Loucy (cell line): ENCODE measurements around the gene OR4D6.

ENCODE experiments used
- H2AFZ ChIP-seq: fragments of 200-600 bp; sonication (generic); 2 replicates; pipeline ENCODE4 v1.6.0; 2016; ENCODE audit warnings: antibody characterized with exemption, mild to moderate bottlenecking, low read length, moderate library complexity
- H3F3A ChIP-seq: fragments of 200-600 bp; 2 replicates; pipeline ENCODE4 v1.6.0; 2016; ENCODE audit warnings: antibody characterized with exemption, low read depth, mild to moderate bottlenecking
- H3K27me3 ChIP-seq: fragments of 200-600 bp; sonication (generic); 2 replicates; pipeline ENCODE4 v1.6.1; 2014; ENCODE audit warnings: low read length, mild to moderate bottlenecking; ENCODE audit not compliant: insufficient read depth, poor library complexity, severe bottlenecking
- H3K36me3 ChIP-seq: fragments of 200-600 bp; sonication (generic); 2 replicates; pipeline ENCODE4 v1.6.1; 2016; ENCODE audit warnings: low read length; ENCODE audit not compliant: insufficient read depth
- H3K4me1 ChIP-seq: fragments of 200-600 bp; sonication (generic); 2 replicates; pipeline ENCODE4 v1.5.1; 2014; ENCODE audit warnings: low read length, mild to moderate bottlenecking; ENCODE audit not compliant: insufficient read depth, poor library complexity, severe bottlenecking
- H3K4me2 ChIP-seq: fragments of 200-600 bp; sonication (generic); 2 replicates; pipeline ENCODE4 v1.6.0; 2014; ENCODE audit warnings: antibody characterized with exemption, low read length, low read depth, mild to moderate bottlenecking; ENCODE audit not compliant: poor library complexity, severe bottlenecking
- H3K4me3 ChIP-seq: fragments of 200-600 bp; sonication (generic); 2 replicates; pipeline ENCODE4 v1.5.1; 2014; ENCODE audit warnings: low read length, mild to moderate bottlenecking, mixed read lengths; ENCODE audit not compliant: poor library complexity, severe bottlenecking
- H3K79me2 ChIP-seq: fragments of 200-600 bp; sonication (generic); 2 replicates; pipeline ENCODE4 v1.6.1; 2014; ENCODE audit warnings: low read length; ENCODE audit not compliant: insufficient read depth
- H3K9ac ChIP-seq: fragments of 200-600 bp; sonication (generic); 2 replicates; pipeline ENCODE4 v1.6.0; 2014; ENCODE audit warnings: mild to moderate bottlenecking, low read depth, low read length, moderate library complexity; ENCODE audit not compliant: poor library complexity, severe bottlenecking
- H3K9me2 ChIP-seq: fragments of 200-600 bp; sonication (generic); replicated peaks from 2 replicates; pipeline ENCODE4 v1.6.1; 2016; ENCODE audit warnings: low read depth, low read length, mixed read lengths
- H3K9me3 ChIP-seq: fragments of 200-600 bp; sonication (generic); 2 replicates; pipeline ENCODE4 v1.6.1; 2014; ENCODE audit warnings: mild to moderate bottlenecking, antibody characterized with exemption, low read length, low read depth; ENCODE audit not compliant: insufficient read depth
- H4K20me1 ChIP-seq: fragments of 200-600 bp; sonication (generic); 2 replicates; pipeline ENCODE4 v1.6.0; 2014; ENCODE audit warnings: antibody characterized with exemption, low read length, mild to moderate bottlenecking; ENCODE audit not compliant: insufficient read depth, poor library complexity, severe bottlenecking
- CTCF ChIP-seq: fragments of 200-600 bp; sonication (generic); conservative IDR thresholded peaks from 2 replicates; pipeline ENCODE4 v1.5.1; 2014; ENCODE audit warnings: mild to moderate bottlenecking, antibody characterized with exemption, low read length
- EZH2phosphoT487 ChIP-seq: fragments of 200-600 bp; IDR thresholded peaks from 2 replicates; pipeline ENCODE4 v1.6.1; 2018; ENCODE audit warnings: antibody characterized with exemption, mild to moderate bottlenecking, moderate library complexity, borderline replicate concordance

The OR4D6 gene

GRCh38 chr11:59463190-59463641, 6.5 kb downstream of the OR4D6 start:
- no peak overlapping the region for H3K4me2 ChIP-seq
- H3K4me1 ChIP-seq, result no peaks in the 10 kb centered on the region
- H3K4me3 ChIP-seq, result no peak overlapping the region
- no peaks in the 10 kb centered on the region for H3F3A ChIP-seq
- TF ChIP-seq EZH2phosphoT487 (no peak), CTCF (no peak)
- H3K36me3 ChIP-seq, result no peaks in the 10 kb centered on the region
- no peaks in the 10 kb centered on the region for H4K20me1 ChIP-seq
- H3K9me2 ChIP-seq, result no peaks in the 10 kb centered on the region
- no peaks in the 10 kb centered on the region for H3K79me2 ChIP-seq
- H3K9ac ChIP-seq, result no peak overlapping the region
- H3K27me3 ChIP-seq, result no peaks in the 10 kb centered on the region
- no peak overlapping the region for H2AFZ ChIP-seq
- H3K9me3 ChIP-seq, result no peaks in the 10 kb centered on the region

- Histone ChIP-seq H3K79me2 (no peaks in the 10 kb centered on the region), H3K4me3 (no peak within 1 kb of the TSS), H3K9me2 (no peaks in the 10 kb centered on the region), H3K4me2 (no peak within 1 kb of the TSS), H3K4me1 (peaks cover 5% of the 10 kb centered on the region), H3K36me3 (no peaks in the 10 kb centered on the region), H3K27me3 (no peaks in the 10 kb centered on the region), H3F3A (no peaks in the 10 kb centered on the region), H3K9ac (no peak within 1 kb of the TSS), H3K9me3 (no peaks in the 10 kb centered on the region), H2AFZ (no peak within 1 kb of the TSS), H4K20me1 (no peaks in the 10 kb centered on the region)
- TF ChIP-seq EZH2phosphoT487, result no peak
- no peak for TF ChIP-seq CTCF
Observed at GRCh38 chr11:59473015-59473414, 16.3 kb downstream of the OR4D6 start, which contains the start of gene OR4D10. TSS of gene OR4D10 (plus strand) at chr11:59473315. CDS start at chr11:59477430, 4,115 bp downstream.

GRCh38 chr11:59475176-59475575, 18.4 kb downstream of the OR4D6 start:
- TF ChIP-seq EZH2phosphoT487, result no peak
- TF ChIP-seq CTCF, result no peak
- no peaks in the 10 kb centered on the region for H3K9me2 ChIP-seq
- H3K36me3 ChIP-seq, result no peaks in the 10 kb centered on the region

More at GRCh38 chr11:59475176-59475575, 18.4 kb downstream of the OR4D6 start:
- Histone ChIP-seq H3K4me1 (peaks cover 5% of the 10 kb centered on the region), H3K9ac (no peak overlapping the region), H3F3A (no peaks in the 10 kb centered on the region), H3K9me3 (no peaks in the 10 kb centered on the region), H3K4me2 (no peak overlapping the region), H3K27me3 (no peaks in the 10 kb centered on the region), H4K20me1 (no peaks in the 10 kb centered on the region), H3K4me3 (no peak overlapping the region), H3K79me2 (no peaks in the 10 kb centered on the region), H2AFZ (no peak overlapping the region)
